Measurements from ENCODE around the gene GRM1. TPM values are rescaled to one million over a fixed set of nuclear protein-coding genes. Genes with fewer than 3 reads are reported as not detected.

The GRM1 gene
- polyA plus RNA-seq, 1 experiment, result 0.02 TPM

DNA sequence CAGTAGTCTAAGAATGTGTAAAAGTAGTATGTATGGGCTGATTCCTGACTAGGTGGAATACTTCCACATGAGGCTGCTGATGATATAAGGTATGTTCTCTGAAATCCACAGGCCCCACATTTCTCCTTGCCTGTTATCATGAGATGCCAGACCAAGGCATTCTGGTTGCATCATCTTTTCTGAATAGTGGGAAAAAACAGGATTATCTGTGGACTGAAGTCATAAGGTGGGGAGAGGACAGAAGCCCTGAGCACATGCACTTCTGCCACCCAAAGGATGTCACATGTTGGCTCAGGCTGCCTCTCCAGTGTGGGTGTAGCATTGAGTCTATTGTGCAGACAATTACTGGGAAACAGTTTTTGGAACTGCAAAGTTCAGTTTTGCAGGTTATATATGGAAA lies 330.3 kb downstream of the GRM1 start:
- POLR2A ChIA-PET, result interaction anchor here (0.6 kb wide), 1 partner anchor 187 kb away, joined by 9 read pairs; no protein-coding TSS in a partner anchor
- Histone ChIP-seq H3K36me3 (ENCODE audit: control insufficient read depth, insufficient read depth, low read length) (no peaks in the 10 kb centered on the region), H3K27me3 (ENCODE audit: control insufficient read depth, insufficient read depth, low read length) (no peaks in the 10 kb centered on the region), H3K4me3 (ENCODE audit: low read depth, low read length) (no peak overlapping the region)
- CTCF ChIA-PET, result no interaction called here
- TF ChIP-seq, protein P1, sequence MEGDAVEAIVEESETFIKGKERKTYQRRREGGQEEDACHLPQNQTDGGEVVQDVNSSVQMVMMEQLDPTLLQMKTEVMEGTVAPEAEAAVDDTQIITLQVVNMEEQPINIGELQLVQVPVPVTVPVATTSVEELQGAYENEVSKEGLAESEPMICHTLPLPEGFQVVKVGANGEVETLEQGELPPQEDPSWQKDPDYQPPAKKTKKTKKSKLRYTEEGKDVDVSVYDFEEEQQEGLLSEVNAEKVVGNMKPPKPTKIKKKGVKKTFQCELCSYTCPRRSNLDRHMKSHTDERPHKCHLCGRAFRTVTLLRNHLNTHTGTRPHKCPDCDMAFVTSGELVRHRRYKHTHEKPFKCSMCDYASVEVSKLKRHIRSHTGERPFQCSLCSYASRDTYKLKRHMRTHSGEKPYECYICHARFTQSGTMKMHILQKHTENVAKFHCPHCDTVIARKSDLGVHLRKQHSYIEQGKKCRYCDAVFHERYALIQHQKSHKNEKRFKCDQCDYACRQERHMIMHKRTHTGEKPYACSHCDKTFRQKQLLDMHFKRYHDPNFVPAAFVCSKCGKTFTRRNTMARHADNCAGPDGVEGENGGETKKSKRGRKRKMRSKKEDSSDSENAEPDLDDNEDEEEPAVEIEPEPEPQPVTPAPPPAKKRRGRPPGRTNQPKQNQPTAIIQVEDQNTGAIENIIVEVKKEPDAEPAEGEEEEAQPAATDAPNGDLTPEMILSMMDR (IDR thresholded peaks at IDR 0.05; ENCODE audit: insufficient read depth, low read depth, low read length), result no peak
- DNase-seq (ENCODE audit: low read depth), result no peak

DNA sequence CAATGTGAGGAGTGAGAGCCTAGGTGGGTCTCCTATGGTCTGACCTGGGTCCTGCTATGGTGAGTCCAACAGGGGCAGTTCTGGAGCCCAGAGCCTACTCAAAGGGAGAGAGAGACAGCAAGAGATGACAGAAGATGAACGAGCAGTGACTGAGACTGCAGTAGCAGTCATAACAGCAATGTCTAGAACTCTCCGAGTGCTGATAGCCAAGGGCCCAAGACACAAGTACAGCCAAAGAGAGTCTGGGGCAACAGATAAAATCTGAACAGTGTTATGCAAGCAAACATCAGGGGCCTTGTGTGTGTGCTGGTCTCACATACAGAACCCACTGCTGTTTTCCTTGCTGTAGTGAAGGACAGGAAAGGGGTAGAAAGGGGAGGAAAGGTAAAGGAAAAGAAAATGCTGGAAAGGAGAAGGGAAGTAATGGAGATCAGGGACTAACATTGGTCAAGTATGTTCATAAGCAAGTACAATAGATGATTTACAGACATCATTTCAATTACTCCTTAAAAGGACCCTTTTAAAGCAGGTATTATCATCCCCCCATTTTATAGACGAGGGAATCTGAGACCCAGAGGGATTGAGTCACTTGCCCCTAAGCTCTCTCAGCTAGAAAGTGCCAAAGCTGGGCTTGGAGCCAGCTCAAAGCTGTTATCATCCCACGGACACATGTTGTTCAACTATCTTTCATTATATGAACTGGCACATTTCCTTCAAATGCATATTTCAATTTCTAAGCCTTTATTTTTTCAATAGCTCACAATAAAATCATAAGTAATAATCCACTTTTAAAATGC lies 332.5 kb downstream of the GRM1 start:
- TF ChIP-seq, protein P1 (IDR thresholded peaks at IDR 0.05; ENCODE audit: insufficient read depth, low read depth, low read length), result no peak
- DNase-seq (ENCODE audit: low read depth), result no peak
- no peaks in the 10 kb centered on the region for H3K27me3 ChIP-seq (ENCODE audit: control insufficient read depth, insufficient read depth, low read length)
- H3K36me3 ChIP-seq (ENCODE audit: control insufficient read depth, insufficient read depth, low read length), result no peaks in the 10 kb centered on the region
- no peak overlapping the region for H3K4me3 ChIP-seq (ENCODE audit: low read depth, low read length)
- CTCF ChIA-PET, result no interaction called here
- POLR2A ChIA-PET, result no interaction called here

DNA sequence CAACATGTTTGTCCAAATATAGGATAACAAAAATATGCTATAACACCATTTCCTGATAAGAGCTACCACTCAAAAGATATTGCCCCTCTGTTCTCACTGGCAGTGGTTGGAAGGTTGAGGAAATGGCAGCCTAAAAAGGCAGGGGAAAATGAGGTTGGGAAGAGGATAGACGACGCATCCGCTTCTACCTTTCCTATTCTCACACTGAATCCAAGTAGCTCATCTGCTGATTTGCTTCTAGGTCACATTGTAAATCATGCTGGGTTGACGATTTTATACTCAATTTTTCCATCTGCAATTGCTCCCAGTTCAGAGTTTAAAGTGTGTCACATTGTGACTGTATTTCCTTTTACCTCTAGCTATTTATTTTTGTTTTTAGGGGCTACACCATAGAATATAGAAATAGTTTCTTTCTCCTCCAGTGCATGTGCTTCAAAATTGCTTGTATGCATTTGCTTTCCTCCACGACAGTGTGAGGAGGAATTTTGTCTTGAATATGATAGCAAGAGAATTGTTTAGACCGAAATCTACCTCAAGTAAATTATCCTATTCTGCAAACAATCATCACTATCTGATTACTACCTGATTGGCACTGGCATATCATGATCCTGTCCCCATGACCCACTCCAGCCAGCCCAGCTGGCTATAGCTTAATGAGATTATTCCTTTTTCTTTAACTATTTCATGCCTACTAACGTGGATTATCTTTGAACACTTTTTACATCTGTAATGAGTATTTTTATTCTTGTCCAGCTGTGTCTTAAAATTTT lies 335.2 kb downstream of the GRM1 start:
- Histone ChIP-seq H3K36me3 (ENCODE audit: control insufficient read depth, insufficient read depth, low read length) (no peaks in the 10 kb centered on the region), H3K4me3 (ENCODE audit: low read depth, low read length) (no peak overlapping the region), H3K27me3 (ENCODE audit: control insufficient read depth, insufficient read depth, low read length) (no peaks in the 10 kb centered on the region)
- CTCF ChIA-PET, result interaction anchor here (1.5 kb wide), 1 partner anchor 11 kb away, joined by 7 read pairs; no protein-coding TSS in a partner anchor
- no peak for DNase-seq (ENCODE audit: low read depth)
- TF ChIP-seq, protein P1 (IDR thresholded peaks at IDR 0.05; ENCODE audit: insufficient read depth, low read depth, low read length), result no peak
- POLR2A ChIA-PET, result no interaction called here

DNA sequence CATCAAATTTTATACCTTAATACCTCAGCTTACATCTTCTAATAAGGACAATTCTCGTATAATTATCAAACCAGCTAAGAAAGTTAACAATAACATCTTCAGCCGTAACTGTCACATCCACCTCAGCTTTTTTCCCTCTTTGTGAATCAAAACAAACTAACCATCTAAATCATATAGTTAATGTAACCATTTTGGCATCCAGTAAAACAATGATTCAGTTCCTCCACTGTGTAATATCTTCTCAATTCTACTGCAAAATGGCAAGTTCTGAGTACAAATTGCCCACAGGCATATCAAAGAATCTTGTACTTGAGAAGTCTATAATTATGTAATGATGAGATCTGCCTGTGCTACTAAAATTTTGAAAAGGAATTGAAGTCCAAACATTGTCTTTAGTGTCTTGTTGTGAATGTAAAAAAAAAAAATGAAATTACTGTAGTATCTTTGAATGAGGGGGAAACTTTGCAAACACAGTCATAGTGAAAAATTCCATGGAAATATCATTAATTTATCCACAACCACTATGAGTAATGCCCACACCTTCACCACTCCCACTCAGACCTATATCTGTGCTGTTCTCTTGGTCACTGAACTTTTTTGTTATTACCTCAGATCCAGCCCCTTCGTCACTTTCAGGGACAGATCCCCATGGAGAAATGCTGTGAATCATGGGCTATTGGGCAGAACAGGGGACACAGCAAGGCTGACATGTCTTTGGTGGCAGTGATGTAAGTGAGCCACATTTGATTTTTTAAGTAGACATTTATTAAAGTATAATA lies 336.1 kb downstream of the GRM1 start:
- Histone ChIP-seq H3K36me3 (ENCODE audit: control insufficient read depth, insufficient read depth, low read length) (no peaks in the 10 kb centered on the region), H3K27me3 (ENCODE audit: control insufficient read depth, insufficient read depth, low read length) (no peaks in the 10 kb centered on the region), H3K4me3 (ENCODE audit: low read depth, low read length) (no peak overlapping the region)
- DNase-seq (ENCODE audit: low read depth), result no peak
- TF ChIP-seq, protein P1 (IDR thresholded peaks at IDR 0.05; ENCODE audit: insufficient read depth, low read depth, low read length), result no peak
- CTCF ChIA-PET, result no interaction called here
- POLR2A ChIA-PET, result no interaction called here

DNA sequence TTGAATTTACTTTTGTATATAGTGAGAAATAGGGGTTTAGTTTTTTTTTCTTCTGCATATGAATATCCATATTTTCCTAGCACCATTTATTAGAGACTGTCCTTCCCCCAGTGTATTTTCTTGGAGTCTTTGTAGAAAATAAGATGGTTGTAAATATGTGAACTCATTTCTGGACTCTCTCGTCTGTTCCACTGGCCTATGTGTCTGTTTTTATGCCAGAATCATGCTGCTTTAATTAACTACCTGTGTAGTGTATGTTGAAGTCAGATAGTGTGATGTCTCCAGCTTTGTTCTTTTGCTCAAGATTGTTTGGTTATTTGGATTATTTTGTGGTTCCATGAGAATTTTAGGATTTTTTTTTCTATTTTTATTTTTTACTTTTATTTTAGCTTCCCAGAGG lies 338.2 kb downstream of the GRM1 start:
- TF ChIP-seq, protein P1 (IDR thresholded peaks at IDR 0.05; ENCODE audit: insufficient read depth, low read depth, low read length), result no peak
- Histone ChIP-seq H3K4me3 (ENCODE audit: low read depth, low read length) (no peak overlapping the region), H3K36me3 (ENCODE audit: control insufficient read depth, insufficient read depth, low read length) (no peaks in the 10 kb centered on the region), H3K27me3 (ENCODE audit: control insufficient read depth, insufficient read depth, low read length) (no peaks in the 10 kb centered on the region)
- CTCF ChIA-PET, result no interaction called here
- DNase-seq (ENCODE audit: low read depth), result no peak
- POLR2A ChIA-PET, result no interaction called here

All from BJ (cell line).